ENCODE results near the gene IL17RE.
A peak's percentile ranks its signal among the peaks of the same experiment; 100 is the strongest.
"Not testable (repeated sequence)": the region's sequence is repeated elsewhere in the genome, so short reads cannot be mapped to it uniquely, and the experiment has no call there.

The IL17RE gene

DNA sequence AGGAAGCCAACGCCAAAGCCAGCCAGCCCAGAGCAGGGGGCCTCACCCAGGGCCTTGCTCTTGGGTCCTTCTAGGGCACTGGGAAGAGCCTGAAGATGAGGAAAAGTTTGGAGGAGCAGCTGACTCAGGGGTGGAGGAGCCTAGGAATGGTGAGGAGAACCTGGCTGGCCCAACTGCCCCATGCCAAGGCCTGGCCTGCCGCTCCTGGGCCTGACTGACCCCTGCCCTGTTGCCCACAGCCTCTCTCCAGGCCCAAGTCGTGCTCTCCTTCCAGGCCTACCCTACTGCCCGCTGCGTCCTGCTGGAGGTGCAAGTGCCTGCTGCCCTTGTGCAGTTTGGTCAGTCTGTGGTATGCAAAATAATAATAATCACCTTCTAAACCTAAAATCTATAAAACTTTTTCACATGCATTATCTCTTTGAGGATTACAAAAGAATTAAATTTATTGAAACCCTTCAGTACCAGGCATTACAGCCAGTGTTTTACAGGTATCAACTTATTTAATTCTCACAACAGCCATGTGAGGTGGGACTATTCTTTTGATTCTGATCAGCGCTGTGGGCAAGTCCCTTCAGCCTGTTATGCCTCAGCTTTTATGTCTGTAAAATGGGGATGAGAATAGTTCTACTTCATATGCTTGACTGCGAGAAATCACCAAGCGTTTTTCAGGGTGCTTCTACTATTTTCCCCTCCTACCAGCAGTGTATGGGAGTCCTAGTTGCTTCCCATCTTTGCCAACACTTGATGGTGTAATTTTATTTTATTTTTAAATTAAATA, 15.8 kb downstream of the IL17RE start:
- H3K4me1 Mint-ChIP-seq: peaks cover 13 to 23% of the 10 kb centered on the region in 2 donors
- ATAC-seq (replicated peaks) (no peak), DNase-seq (no peak)
- no peak overlapping the region for H3K27ac Mint-ChIP-seq
- no peaks in the 10 kb centered on the region for H3K36me3 Mint-ChIP-seq
- H3K4me3 Mint-ChIP-seq: no peak overlapping the region
- no peaks in the 10 kb centered on the region for H3K9me3 Mint-ChIP-seq
- peaks cover 9 to 17% of the 10 kb centered on the region in 2 donors for H3K27me3 Mint-ChIP-seq

- no peak for ATAC-seq (replicated peaks)
- peaks cover 0 to 4% of the 10 kb centered on the region in 2 donors for H3K36me3 Mint-ChIP-seq
Observed at GRCh38 chr3:9928158-9928557, 25.5 kb downstream of the IL17RE start.

DNA sequence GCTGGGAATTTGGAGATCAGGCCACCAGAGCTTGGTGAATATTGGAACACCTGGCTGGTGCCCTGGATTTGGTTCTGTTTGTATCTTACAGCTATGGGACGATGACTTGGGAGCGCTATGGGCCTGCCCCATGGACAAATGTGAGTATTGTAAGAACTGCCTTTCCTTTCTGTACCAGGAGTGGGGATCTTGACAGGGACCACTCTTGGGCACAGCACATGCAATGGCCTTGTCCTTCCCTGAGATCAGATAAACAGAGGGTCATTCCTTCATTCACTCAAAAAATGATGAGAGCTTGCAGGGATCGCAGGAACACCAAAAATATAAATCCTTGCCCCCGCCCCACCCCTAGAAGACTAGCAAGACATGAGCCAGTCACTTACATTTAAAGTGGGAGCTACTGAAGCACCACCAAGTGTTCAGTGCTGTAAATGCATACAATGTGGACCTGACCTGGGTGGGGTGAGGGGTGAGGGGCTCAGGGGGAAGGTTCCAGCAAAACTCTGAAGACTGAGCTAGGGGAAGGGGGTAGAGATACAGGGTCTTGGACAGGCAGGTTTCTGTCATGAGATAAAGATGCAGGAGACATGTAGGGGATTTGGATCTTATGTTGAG, 28.3 kb downstream of the IL17RE start:
- H3K4me3 Mint-ChIP-seq: no peak overlapping the region
- peaks cover 11 to 14% of the 10 kb centered on the region in 2 donors for H3K36me3 Mint-ChIP-seq
- H3K27me3 Mint-ChIP-seq: no peaks in the 10 kb centered on the region
- no peak for DNase-seq
- ATAC-seq (replicated peaks): no peak
- no peaks in the 10 kb centered on the region for H3K9me3 Mint-ChIP-seq
- H3K4me1 Mint-ChIP-seq: peaks cover 21 to 36% of the 10 kb centered on the region in 2 donors
- H3K27ac Mint-ChIP-seq: no peak overlapping the region

More at GRCh38 chr3:9928158-9928557, 25.5 kb downstream of the IL17RE start:
- Mint-ChIP-seq H3K4me1 (peaks cover 9 to 10% of the 10 kb centered on the region in 2 donors), H3K4me3 (no peak overlapping the region), H3K27me3 (peaks cover 0 to 3% of the 10 kb centered on the region in 2 donors), H3K27ac (no peak overlapping the region), H3K9me3 (no peaks in the 10 kb centered on the region)
- DNase-seq: no peak

- H3K4me1 Mint-ChIP-seq: peaks cover 21 to 36% of the 10 kb centered on the region in 2 donors
- H3K4me3 Mint-ChIP-seq: peak overlapping the region; percentile 96 to 99
- ATAC-seq (replicated peaks) (no peak), DNase-seq (no peak)
- no peaks in the 10 kb centered on the region for H3K9me3 Mint-ChIP-seq
- no peaks in the 10 kb centered on the region for H3K27me3 Mint-ChIP-seq
- H3K27ac Mint-ChIP-seq: peak overlapping the region; percentile 98
- H3K36me3 Mint-ChIP-seq: peaks cover 20% of the 10 kb centered on the region in 2 donors
Observed at GRCh38 chr3:9932535-9932842, 29.8 kb downstream of the IL17RE start.

DNA sequence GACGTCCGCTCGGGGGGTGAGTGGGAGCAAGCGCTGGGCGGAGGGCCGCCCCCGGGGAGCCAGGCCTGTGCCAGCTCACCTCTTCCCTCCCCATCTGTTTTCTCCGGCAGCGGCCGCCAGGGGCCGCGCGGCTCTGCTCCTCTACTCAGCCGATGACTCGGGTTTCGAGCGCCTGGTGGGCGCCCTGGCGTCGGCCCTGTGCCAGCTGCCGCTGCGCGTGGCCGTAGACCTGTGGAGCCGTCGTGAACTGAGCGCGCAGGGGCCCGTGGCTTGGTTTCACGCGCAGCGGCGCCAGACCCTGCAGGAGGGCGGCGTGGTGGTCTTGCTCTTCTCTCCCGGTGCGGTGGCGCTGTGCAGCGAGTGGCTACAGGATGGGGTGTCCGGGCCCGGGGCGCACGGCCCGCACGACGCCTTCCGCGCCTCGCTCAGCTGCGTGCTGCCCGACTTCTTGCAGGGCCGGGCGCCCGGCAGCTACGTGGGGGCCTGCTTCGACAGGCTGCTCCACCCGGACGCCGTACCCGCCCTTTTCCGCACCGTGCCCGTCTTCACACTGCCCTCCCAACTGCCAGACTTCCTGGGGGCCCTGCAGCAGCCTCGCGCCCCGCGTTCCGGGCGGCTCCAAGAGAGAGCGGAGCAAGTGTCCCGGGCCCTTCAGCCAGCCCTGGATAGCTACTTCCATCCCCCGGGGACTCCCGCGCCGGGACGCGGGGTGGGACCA, 30.4 kb downstream of the IL17RE start:
- peak overlapping the region; percentile 98 for H3K27ac Mint-ChIP-seq
- H3K9me3 Mint-ChIP-seq: no peaks in the 10 kb centered on the region
- H3K27me3 Mint-ChIP-seq: no peaks in the 10 kb centered on the region
- H3K4me3 Mint-ChIP-seq: peak overlapping the region; percentile 96 to 99
- H3K4me1 Mint-ChIP-seq: peaks cover 21 to 36% of the 10 kb centered on the region in 2 donors
- DNase-seq (peak; percentile 85), ATAC-seq (replicated peaks) (peak; percentile 84 to 85)
- peaks cover 21 to 22% of the 10 kb centered on the region in 2 donors for H3K36me3 Mint-ChIP-seq

GRCh38 chr3:9933561-9934234, 31.1 kb downstream of the IL17RE start, which contains the start of gene CRELD1:
Gene CRELD1, plus strand, starts transcription at chr3:9933834. Its CDS starts 605 bp downstream, at chr3:9934439.
- ATAC-seq (replicated peaks) (peak; percentile 84 to 87), DNase-seq (peak; percentile 96)
- H3K27ac Mint-ChIP-seq: peak within 1 kb of the TSS; percentile 98
- peaks cover 21 to 36% of the 10 kb centered on the region in 2 donors for H3K4me1 Mint-ChIP-seq
- H3K36me3 Mint-ChIP-seq: peaks cover 26 to 27% of the 10 kb centered on the region in 2 donors
- no peaks in the 10 kb centered on the region for H3K27me3 Mint-ChIP-seq
- peak within 1 kb of the TSS; percentile 96 to 99 for H3K4me3 Mint-ChIP-seq
- H3K9me3 Mint-ChIP-seq: no peaks in the 10 kb centered on the region

- H3K9me3 Mint-ChIP-seq: no peaks in the 10 kb centered on the region
- peaks cover 21 to 36% of the 10 kb centered on the region in 2 donors for H3K4me1 Mint-ChIP-seq
- peak overlapping the region; percentile 96 to 99 for H3K4me3 Mint-ChIP-seq
- DNase-seq (no peak), ATAC-seq (replicated peaks) (no peak)
- H3K36me3 Mint-ChIP-seq: peaks cover 26 to 27% of the 10 kb centered on the region in 2 donors
- peak overlapping the region; percentile 98 for H3K27ac Mint-ChIP-seq
- no peaks in the 10 kb centered on the region for H3K27me3 Mint-ChIP-seq
Observed at GRCh38 chr3:9934235-9934621, 31.6 kb downstream of the IL17RE start.

- Mint-ChIP-seq H3K36me3 (peaks cover 26 to 27% of the 10 kb centered on the region in 2 donors), H3K27ac (peak overlapping the region; percentile 98), H3K4me1 (peaks cover 21 to 36% of the 10 kb centered on the region in 2 donors), H3K27me3 (no peaks in the 10 kb centered on the region), H3K9me3 (no peaks in the 10 kb centered on the region), H3K4me3 (peak overlapping the region; percentile 96 to 99)
- no peak for ATAC-seq (replicated peaks)
- no peak for DNase-seq
Observed at GRCh38 chr3:9934993-9935392, 32.3 kb downstream of the IL17RE start.

DNA sequence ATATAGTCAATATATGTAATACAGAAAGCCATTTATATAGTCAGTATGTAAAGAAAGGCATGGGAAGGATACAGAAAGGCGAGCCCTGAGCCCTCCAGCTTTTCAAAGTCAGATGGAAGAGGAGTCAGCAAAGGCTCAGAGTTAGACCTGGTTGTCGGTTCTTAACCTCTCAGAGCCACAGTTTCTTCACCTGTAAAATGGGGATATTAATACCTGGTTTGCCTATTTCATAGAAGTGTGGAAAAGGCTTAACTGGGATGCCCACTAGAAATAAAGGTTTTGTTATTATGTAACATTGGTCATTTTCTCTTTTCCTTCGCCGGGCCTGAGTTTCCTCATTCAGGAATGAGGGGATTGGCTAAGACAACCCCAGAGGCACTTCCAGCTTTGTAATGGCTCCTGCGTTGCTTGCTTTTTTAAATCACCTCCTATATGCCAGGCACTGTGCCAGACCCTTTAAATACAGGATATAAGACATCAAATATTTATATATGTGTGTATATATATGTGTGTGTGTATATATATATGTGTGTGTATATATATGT, 33.4 kb downstream of the IL17RE start:
- H3K27ac Mint-ChIP-seq: no peak overlapping the region
- H3K27me3 Mint-ChIP-seq: no peaks in the 10 kb centered on the region
- H3K36me3 Mint-ChIP-seq: peaks cover 30 to 31% of the 10 kb centered on the region in 2 donors

DNA sequence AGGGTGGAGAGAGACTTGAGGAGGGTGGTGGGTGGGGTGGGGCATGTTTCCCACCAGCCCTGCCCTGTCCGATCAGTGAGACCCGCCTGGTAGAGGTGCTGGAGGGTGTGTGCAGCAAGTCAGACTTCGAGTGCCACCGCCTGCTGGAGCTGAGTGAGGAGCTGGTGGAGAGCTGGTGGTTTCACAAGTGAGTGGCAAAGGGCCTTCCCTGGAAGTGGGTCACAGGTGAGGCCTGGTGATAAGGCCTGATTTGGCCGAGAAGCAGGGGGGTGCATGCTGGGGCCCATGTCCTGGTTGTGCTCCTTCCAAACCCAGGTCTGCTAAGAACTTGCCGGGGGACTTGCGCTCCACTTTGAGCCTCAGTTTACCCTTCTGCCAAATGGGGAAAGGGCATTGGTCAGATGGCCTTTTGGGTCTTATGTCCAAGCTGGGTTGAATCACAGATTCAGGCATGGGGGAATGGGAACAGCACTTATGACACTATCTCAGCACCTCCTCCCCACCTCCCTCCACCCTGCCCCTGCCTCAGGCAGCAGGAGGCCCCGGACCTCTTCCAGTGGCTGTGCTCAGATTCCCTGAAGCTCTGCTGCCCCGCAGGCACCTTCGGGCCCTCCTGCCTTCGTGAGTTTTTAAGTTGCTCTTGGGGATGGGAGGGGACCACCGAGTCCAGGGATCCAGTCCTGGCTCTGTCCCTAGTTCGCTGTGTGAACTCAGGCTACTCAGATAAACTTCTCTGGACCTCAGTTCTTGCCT, 35.0 kb downstream of the IL17RE start:
- DNase-seq (no peak), ATAC-seq (replicated peaks) (no peak)
- Mint-ChIP-seq H3K27me3 (no peaks in the 10 kb centered on the region), H3K4me3 (no peak overlapping the region), H3K36me3 (peaks cover 30 to 34% of the 10 kb centered on the region in 2 donors), H3K4me1 (peaks cover 14 to 30% of the 10 kb centered on the region in 2 donors), H3K9me3 (peaks cover 0 to 1% of the 10 kb centered on the region in 2 donors), H3K27ac (no peak overlapping the region)

More for the DNA sequence above, 33.4 kb downstream of the IL17RE start:
- ATAC-seq (replicated peaks): no peak
- DNase-seq: no peak
- H3K9me3 Mint-ChIP-seq: no peaks in the 10 kb centered on the region
- peaks cover 21 to 36% of the 10 kb centered on the region in 2 donors for H3K4me1 Mint-ChIP-seq
- H3K4me3 Mint-ChIP-seq: no peak overlapping the region

DNA sequence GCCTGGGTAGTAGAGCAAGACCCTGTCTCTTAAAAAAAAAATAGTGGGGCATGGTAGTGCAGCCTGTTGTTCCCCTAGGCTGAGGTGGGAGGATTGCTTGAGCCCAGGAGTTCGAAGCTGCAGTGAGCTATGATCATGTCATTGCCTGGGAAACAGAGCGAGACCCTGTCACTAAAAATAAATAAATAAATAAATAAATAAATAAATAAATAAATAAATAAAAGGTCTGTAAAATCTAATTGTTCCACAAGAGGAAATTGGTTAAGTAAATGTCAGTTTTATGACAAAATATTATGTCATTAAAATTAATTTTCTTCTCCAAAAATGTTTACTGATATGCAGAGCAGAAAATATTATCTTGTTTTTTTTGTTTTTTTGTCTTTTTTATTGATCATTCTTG, 36.3 kb downstream of the IL17RE start:
- Mint-ChIP-seq H3K4me1 (peaks cover 14 to 20% of the 10 kb centered on the region in 2 donors), H3K27ac (no peak overlapping the region), H3K27me3 (no peaks in the 10 kb centered on the region), H3K4me3 (no peak overlapping the region), H3K9me3 (peaks cover 0 to 1% of the 10 kb centered on the region in 2 donors), H3K36me3 (peaks cover 33 to 46% of the 10 kb centered on the region in 2 donors)
- ATAC-seq (replicated peaks) (no peak), DNase-seq (no peak)

DNA sequence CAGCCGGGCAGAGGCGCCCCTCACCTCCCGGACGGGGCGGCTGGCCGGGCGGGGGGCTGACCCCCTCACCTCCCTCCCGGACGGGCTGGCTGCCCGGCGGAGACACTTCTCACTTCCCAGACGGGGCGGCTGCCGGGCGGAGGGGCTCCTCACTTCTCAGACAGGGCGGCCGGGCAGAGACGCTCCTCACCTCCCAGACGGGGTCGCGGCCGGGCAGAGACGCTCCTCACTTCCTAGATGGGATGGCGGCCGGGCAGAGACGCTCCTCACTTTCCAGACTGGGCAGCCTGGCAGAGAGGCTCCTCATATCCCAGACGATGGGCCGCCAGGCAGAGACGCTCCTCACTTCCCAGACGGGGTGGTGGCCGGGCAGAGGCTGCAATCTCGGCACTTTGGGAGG, 37.3 kb downstream of the IL17RE start:
- not testable (repeated sequence) for H3K27ac Mint-ChIP-seq; H3K27me3 Mint-ChIP-seq; DNase-seq; ATAC-seq (replicated peaks); H3K9me3 Mint-ChIP-seq
- Mint-ChIP-seq H3K36me3 (peaks cover 32 to 51% of the 10 kb centered on the region in 2 donors), H3K4me3 (peak overlapping the region in 1 of 2 donors; percentile 25), H3K4me1 (peaks cover 9 to 13% of the 10 kb centered on the region in 2 donors)

- H3K27me3 Mint-ChIP-seq: no peaks in the 10 kb centered on the region
- H3K9me3 Mint-ChIP-seq: peaks cover 0 to 1% of the 10 kb centered on the region in 2 donors
- ATAC-seq (replicated peaks) (no peak), DNase-seq (no peak)
- H3K4me1 Mint-ChIP-seq: peaks cover under 1 to 9% of the 10 kb centered on the region in 2 donors
- peaks cover 25 to 48% of the 10 kb centered on the region in 2 donors for H3K36me3 Mint-ChIP-seq
- no peak overlapping the region for H3K4me3 Mint-ChIP-seq
- no peak overlapping the region for H3K27ac Mint-ChIP-seq
Observed at GRCh38 chr3:9940746-9941145, 38.1 kb downstream of the IL17RE start.

Measured in stimulated activated naive B cell treated with anti-CD40 and anti-IgM and Interleukin-4, amounts not matched to agents 10 μg/mL and 1 μg/mL and 100 μg/mL, for 72 hours (primary cell).